H1 (cell line): ENCODE results near the gene KLRK1.
A peak's percentile ranks its signal among the peaks of the same experiment; 100 is the strongest.

Experiments used
- CBX8 ChIP-seq: fragments of 300-800, 300-1000 bp; sonication (generic); IDR thresholded peaks from 2 replicates; pipeline ENCODE4 v1.7.1; 2016; ENCODE audit warnings: low read depth, low read length, borderline replicate concordance
- CEBPB ChIP-seq: IDR thresholded peaks from 2 replicates; pipeline ENCODE4 v1.6.1; 2012; ENCODE audit warnings: low read depth, low read length
- CTCF ChIP-seq, 3 experiments: IDR thresholded peaks; 1 replicate in 2 of 3; 2 replicates in 1 of 3; pipeline versions ENCODE4 v1.5.1 to v1.6.1; 2011; ENCODE audit warnings: low read length in 3 of 3, mild to moderate bottlenecking in 3 of 3, inconsistent platforms in 2 of 3, low read depth in 1 of 3, moderate library complexity in 1 of 3; ENCODE audit not compliant: insufficient read depth in 1 of 3; ENCODE audit errors: control extremely low read depth in 1 of 3
- EZH2 ChIP-seq: fragments of 200-600 bp; sonication (generic); IDR thresholded peaks from 2 replicates; pipeline ENCODE4 v1.7.1; 2012; ENCODE audit warnings: low read depth, mild to moderate bottlenecking, moderate library complexity, low read length, inconsistent platforms; ENCODE audit not compliant: severe bottlenecking
- JUN ChIP-seq: IDR thresholded peaks from 2 replicates; pipeline ENCODE4 v1.6.1; 2011; ENCODE audit warnings: low read depth, mild to moderate bottlenecking, improper control_type of control experiment, low read length
- KDM5A ChIP-seq: fragments of 200-600 bp; IDR thresholded peaks from 2 replicates; pipeline ENCODE4 v1.7.1; 2012; ENCODE audit warnings: mild to moderate bottlenecking, low read length, inconsistent platforms, mixed read lengths
- PHF8 ChIP-seq: fragments of 200-600 bp; sonication (generic); conservative IDR thresholded peaks from 2 replicates; pipeline ENCODE4 v1.7.1; 2012; ENCODE audit warnings: low read depth, mild to moderate bottlenecking, inconsistent platforms, low read length, moderate library complexity
- POLR2A ChIP-seq, 2 experiments: IDR thresholded peaks; 1 replicate in 1 of 2; 2 replicates in 1 of 2; pipeline ENCODE4 v1.6.1; 2011; ENCODE audit warnings: low read depth in 2 of 2, low read length in 2 of 2, mild to moderate bottlenecking in 2 of 2; ENCODE audit errors: control extremely low read depth in 1 of 2
- POLR2AphosphoS5 ChIP-seq: IDR thresholded peaks from 2 replicates; pipeline ENCODE4 v1.6.1; 2011; ENCODE audit warnings: low read depth, low read length
- SIN3A ChIP-seq, 2 experiments: IDR thresholded peaks in 1 of 2; conservative IDR thresholded peaks in 1 of 2; 2 replicates each; pipeline ENCODE4 v1.6.1; 2011 to 2012; ENCODE audit warnings: low read length in 2 of 2, improper control_type of control experiment in 1 of 2, low read depth in 1 of 2, mild to moderate bottlenecking in 1 of 2
- TAF7 ChIP-seq: optimal IDR thresholded peaks from 2 replicates; pipeline ENCODE3; 2011; ENCODE audit warnings: low read depth, mild to moderate bottlenecking, inconsistent platforms, low read length, moderate library complexity, borderline replicate concordance
- TEAD4 ChIP-seq: IDR thresholded peaks from 2 replicates; pipeline ENCODE4 v1.6.1; 2012; ENCODE audit warnings: low read depth, low read length, inconsistent platforms, mixed read lengths

DNA sequence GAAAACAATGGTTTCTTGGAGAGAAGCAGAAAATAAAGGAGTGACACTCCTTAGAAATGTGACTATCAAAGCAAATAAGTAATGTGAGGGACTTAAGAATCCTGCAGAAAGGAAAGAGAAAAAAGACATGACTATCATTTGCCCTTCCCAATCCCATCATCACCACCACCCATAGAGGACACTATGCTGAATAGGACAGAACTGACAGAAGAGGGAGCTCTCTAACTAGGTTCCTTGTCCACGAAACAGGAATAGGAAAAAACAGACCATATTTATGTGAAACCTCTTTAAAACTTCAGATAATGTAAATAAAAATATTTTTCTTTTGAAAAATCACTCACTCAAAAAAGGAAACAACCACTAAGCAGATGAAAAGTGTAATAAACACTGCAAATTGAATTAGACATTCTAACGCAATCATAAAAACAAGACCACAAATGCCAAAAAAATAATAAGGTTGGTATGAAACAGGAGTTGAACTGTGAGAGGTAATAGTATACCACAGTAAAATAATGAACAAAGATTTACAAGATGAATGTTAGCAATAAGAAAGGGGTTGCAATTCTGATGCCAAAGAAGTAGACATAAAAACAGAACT lies 58.1 kb downstream of the KLRK1 start:
- TF ChIP-seq POLR2AphosphoS5 (no peak), CTCF (IDR thresholded peaks at IDR 0.05; ENCODE audit: control extremely low read depth in 1 of 3, insufficient read depth in 1 of 3, low read depth in 1 of 3, low read length in 3 of 3) (peak in 2 of 3 experiments; percentile 76 to 90; a peak in 3 of 4 replicates), TEAD4 (no peak), SIN3A (conservative IDR thresholded peaks at IDR 0.05 in 1 of 2, IDR thresholded peaks at IDR 0.05 in 1 of 2; ENCODE audit: low read depth in 1 of 2, low read length in 2 of 2) (no peak), CBX8 (no peak), JUN (no peak), TAF7 (no peak), KDM5A (no peak), PHF8 (no peak), POLR2A (IDR thresholded peaks at IDR 0.05; ENCODE audit: control extremely low read depth in 1 of 2, low read depth in 2 of 2, low read length in 2 of 2) (no peak), EZH2 (no peak), CEBPB (no peak)
